SU-DHL-6 (cell line): ENCODE measurements around the gene CPNE8.

Experiments used
- EZH2phosphoT487 ChIP-seq: fragments of 200-600 bp; sonication (generic), shearing (Covaris generic); conservative IDR thresholded peaks from 2 replicates; pipeline ENCODE4 v1.6.1; 2018; ENCODE audit warnings: mild to moderate bottlenecking, antibody characterized with exemption, low read length, moderate library complexity, mixed read lengths
- TF ChIP-seq, protein P1 (sequence below): fragments of 200-600 bp; sonication (generic); IDR thresholded peaks from one replicate; pipeline ENCODE4 v1.5.1; 2017; ENCODE audit warnings: antibody characterized with exemption, mild to moderate bottlenecking, low read length, moderate library complexity; ENCODE audit not compliant: insufficient read depth, poor library complexity, severe bottlenecking

DNA sequence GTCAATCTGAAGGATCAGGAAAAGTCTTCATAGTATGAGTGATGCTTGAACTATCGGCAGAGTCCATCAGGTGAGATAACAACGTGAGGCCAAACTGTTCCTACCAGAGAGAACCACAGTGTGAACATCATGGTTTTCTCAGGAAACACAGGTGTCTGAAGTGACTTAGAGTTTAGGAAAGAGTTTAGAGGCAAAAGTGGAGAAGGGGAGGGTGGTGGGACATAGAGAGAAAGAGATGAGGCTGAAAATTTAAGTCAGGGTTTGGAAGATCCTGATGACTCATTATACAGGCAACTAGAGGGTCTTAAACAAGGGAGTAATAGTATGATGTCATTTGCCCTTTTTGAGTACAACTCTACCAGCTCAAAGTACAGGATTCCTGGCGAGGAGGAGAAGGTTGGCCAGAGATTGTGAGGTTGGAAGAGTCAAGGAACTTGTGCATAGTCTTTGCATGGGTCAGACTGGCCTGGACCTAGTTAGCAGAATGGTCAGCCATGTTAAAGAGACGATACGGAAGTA, 16.0 kb downstream of the CPNE8 start:
- TF ChIP-seq, protein P1, sequence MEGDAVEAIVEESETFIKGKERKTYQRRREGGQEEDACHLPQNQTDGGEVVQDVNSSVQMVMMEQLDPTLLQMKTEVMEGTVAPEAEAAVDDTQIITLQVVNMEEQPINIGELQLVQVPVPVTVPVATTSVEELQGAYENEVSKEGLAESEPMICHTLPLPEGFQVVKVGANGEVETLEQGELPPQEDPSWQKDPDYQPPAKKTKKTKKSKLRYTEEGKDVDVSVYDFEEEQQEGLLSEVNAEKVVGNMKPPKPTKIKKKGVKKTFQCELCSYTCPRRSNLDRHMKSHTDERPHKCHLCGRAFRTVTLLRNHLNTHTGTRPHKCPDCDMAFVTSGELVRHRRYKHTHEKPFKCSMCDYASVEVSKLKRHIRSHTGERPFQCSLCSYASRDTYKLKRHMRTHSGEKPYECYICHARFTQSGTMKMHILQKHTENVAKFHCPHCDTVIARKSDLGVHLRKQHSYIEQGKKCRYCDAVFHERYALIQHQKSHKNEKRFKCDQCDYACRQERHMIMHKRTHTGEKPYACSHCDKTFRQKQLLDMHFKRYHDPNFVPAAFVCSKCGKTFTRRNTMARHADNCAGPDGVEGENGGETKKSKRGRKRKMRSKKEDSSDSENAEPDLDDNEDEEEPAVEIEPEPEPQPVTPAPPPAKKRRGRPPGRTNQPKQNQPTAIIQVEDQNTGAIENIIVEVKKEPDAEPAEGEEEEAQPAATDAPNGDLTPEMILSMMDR: no peak
- TF ChIP-seq EZH2phosphoT487: no peak
